GM12801 (cell line): ENCODE results near the gene CCDC13.

Experiments used
- TF ChIP-seq, protein P1 (sequence below): IDR thresholded peaks from one replicate; pipeline ENCODE4 v1.5.1; 2011; ENCODE audit warnings: control low read depth; ENCODE audit not compliant: insufficient read length; ENCODE audit errors: extremely low read depth

The CCDC13 gene

DNA sequence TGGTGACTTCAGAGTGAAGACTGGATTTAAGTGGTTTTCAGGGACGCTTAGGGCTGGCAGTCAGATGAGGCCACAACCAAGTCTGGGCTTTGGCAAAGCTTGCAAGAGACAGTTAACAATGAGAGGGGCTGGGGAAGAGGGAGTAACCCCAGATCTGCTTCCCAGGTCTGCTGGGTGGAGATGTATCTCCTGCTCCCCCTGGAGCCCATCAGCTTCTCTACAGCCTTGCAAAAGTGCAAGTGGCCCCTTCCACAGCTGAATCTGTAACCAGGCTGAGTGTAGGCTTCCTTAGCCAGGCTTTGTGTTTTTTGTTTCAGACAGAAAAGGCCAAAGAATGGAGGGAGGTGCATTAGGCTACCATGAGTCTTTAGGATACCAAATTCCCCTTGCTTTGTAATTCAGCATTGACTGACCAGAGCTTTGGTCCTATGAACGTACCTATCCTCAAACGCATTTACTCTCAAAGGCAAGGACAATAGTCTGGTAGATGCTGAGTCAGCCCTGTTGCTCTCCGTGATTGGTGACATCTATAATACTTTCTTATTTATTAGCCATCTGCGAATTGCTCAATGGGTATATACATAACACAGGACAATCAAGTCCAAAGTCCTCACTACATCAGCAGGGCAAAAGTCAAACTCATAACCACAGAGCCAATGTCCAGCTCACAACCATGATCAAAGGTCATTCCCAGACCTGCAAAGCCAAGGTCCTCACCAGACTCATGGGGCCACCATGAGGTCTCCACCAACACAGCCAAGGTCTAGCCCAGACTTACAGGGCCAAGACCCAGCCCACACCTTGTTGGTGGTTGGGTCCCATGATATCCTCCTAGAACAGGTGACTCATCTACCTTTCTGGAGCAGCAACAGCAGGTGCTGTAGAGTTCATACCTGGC is 17.1 kb downstream of the CCDC13 start:
- TF ChIP-seq, protein P1, sequence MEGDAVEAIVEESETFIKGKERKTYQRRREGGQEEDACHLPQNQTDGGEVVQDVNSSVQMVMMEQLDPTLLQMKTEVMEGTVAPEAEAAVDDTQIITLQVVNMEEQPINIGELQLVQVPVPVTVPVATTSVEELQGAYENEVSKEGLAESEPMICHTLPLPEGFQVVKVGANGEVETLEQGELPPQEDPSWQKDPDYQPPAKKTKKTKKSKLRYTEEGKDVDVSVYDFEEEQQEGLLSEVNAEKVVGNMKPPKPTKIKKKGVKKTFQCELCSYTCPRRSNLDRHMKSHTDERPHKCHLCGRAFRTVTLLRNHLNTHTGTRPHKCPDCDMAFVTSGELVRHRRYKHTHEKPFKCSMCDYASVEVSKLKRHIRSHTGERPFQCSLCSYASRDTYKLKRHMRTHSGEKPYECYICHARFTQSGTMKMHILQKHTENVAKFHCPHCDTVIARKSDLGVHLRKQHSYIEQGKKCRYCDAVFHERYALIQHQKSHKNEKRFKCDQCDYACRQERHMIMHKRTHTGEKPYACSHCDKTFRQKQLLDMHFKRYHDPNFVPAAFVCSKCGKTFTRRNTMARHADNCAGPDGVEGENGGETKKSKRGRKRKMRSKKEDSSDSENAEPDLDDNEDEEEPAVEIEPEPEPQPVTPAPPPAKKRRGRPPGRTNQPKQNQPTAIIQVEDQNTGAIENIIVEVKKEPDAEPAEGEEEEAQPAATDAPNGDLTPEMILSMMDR, result no peak

- TF ChIP-seq, protein P1, result no peak
Measured at GRCh38 chr3:42753757-42754156, 19.3 kb downstream of the CCDC13 start.

GRCh38 chr3:42752961-42753360 is 20.1 kb downstream of the CCDC13 start:
- TF ChIP-seq, protein P1, result no peak

GRCh38 chr3:42752441-42752840 is 20.6 kb downstream of the CCDC13 start:
- TF ChIP-seq, protein P1, result no peak

- TF ChIP-seq, protein P1, result no peak
Measured at GRCh38 chr3:42751609-42752008, 21.4 kb downstream of the CCDC13 start.

- TF ChIP-seq, protein P1, result no peak
Measured at GRCh38 chr3:42750834-42751233, 22.2 kb downstream of the CCDC13 start.

- TF ChIP-seq, protein P1, result no peak
Measured at GRCh38 chr3:42749753-42750231, 23.3 kb downstream of the CCDC13 start.
